CD4-positive, alpha-beta T cell treated with Interleukin-4 for 1 hour (primary cell): ENCODE data around the gene PLCD3.

Experiments used
- DNase-seq, 2 donors: peaks; one replicate each; pipeline ENCODE4 v3.0.0-alpha.2; 2020 to 2022

PLCD3 gene

DNA sequence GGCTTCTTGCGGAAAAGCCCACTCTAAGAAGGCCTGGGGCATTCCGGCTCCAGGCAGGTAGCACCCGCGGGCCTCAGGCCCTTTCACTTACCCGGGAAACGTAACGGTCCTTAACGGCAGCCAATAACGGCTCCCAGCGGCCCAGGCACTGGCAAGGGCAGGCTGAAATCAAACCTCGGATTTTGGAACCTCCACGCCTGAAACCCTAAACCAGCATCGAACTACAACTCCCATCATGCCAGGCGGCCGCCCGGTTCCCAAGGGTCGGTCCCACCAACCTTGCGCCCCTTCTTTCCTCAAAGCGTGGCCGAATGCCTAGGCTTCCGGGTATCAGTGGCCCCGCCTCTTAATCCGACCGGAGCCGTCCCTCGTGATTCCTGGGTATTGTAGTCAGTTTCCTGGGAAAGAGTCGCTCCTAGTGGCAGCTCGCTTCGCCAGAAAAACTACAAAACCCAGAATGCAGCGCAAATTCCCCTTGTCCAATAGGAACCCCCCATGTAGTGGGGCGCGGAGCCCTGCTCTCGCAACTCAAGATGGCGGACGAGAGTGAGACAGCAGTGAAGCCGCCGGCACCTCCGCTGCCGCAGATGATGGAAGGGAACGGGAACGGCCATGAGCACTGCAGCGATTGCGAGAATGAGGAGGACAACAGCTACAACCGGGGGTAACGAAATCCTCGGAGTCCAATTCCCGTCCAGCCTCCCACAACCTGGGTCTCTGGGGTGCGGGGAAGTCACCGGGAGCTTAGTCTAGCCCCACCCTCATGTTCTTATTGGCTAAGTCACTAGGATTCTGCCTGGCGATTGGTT, 71.3 kb downstream of the PLCD3 start, which contains the start of gene NMT1:
TSS of gene NMT1 (plus strand) at position 521 of the 809 bp plus-strand sequence. CDS start at position 534, 13 bp downstream.
- DNase-seq, result peak; percentile 98 to 99

DNA sequence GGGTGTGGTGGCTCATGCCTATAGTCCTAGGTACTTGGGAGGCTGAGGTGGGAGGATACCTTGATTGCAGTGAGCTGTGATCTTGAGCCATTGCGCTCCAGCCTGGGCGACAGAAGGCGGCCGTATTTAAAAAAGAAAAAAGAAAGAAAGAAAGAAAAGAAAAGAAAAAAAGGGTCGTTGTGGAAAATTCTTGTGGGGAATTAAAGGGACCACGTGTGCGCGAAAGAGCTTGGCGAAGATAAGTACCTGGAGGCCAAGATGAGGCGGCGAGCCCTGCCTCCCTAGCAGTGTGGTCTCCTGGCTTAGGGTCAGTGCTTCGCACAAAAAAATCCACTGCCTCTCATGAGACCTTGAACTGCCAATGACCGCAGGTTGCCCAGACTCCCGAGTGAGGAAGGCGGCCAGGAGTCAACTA, 71.9 kb downstream of the PLCD3 start:
- DNase-seq, result no peak
